Tibial nerve (tissue), 3 donors: ENCODE measurements around the gene FBLN2.

Experiments
- CTCF ChIP-seq, 5 experiments: fragments of 200-600 bp in 3 of 5; fragments of 450-650 bp in 2 of 5; sonication (generic) in 3 of 5; IDR thresholded peaks; one replicate each; pipeline ENCODE4 v1.5.1; 2016 to 2019; ENCODE audit warnings: antibody characterized with exemption in 5 of 5, mild to moderate bottlenecking in 3 of 5, moderate library complexity in 2 of 5
- POLR2A ChIP-seq, 2 donors: fragments of 450-650 bp; IDR thresholded peaks; one replicate each; pipeline ENCODE4 v1.6.1; 2017; ENCODE audit warnings: antibody characterized with exemption in 2 of 2, mild to moderate bottlenecking in 2 of 2, moderate library complexity in 2 of 2

DNA sequence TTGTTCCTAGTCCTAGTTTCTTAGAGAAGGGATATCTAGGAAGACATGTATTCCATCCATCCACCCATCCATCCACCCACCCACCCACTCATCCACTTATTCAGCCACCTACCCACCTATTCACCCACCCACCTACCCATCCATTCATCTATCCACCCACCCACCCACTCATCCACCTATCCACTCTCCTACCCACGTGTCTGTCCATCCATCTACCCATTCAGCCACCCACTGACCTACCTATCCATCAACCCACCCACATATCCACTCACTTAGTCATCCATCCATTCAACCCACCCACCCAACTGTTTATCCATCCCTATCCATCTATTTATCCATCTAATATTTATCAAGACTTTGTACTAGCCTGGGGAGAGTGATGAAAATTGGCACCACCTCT is 120.5 kb downstream of the FBLN2 start:
- TF ChIP-seq CTCF (IDR thresholded peaks at IDR 0.05), result no peak
- TF ChIP-seq POLR2A (IDR thresholded peaks at IDR 0.05), result no peak
